Measurements from ENCODE around the gene TWSG1. TPM values are rescaled to one million over a fixed set of nuclear protein-coding genes. Genes with fewer than 3 reads are reported as not detected.

Gene TWSG1
- total RNA-seq, 1 donor from 2014 or later: 25.8 TPM

DNA sequence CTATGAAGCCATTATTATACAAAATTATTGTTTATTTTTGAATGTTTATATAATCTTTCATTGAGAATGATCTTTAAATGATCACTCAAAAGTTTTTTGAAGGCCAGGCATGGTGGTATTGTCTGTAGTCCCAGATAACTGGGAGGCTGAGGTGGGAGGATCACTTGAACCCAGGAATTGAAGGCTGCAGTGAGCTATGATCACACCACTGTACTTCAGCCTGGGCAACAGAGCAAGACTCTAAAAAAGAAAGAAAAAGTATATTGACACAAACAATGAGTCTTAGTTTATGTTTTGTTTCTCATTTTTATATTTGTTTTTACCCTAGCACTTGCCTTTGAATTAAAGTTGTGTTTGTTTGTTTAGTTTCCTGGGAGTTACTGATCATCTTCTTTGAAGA, 2.3 kb downstream of the TWSG1 start:
- no peak overlapping the region for H3K4me3 ChIP-seq (ENCODE audit: low read depth, low read length)
- H3K27me3 ChIP-seq (ENCODE audit: control insufficient read depth, insufficient read depth, low read length): no peaks in the 10 kb centered on the region
- FAIRE-seq (no peak), DNase-seq (ENCODE audit: low read depth) (no peak)
- peaks cover 3% of the 10 kb centered on the region for H3K36me3 ChIP-seq (ENCODE audit: control insufficient read depth, insufficient read depth, low read length)
- TF ChIP-seq CTCF (IDR thresholded peaks at IDR 0.05; ENCODE audit: insufficient read depth, low read length, severe bottlenecking): no peak

- FAIRE-seq (no peak), DNase-seq (ENCODE audit: low read depth) (peak; percentile 56)
- H3K4me3 ChIP-seq (ENCODE audit: low read depth, low read length): no peak overlapping the region
- no peaks in the 10 kb centered on the region for H3K27me3 ChIP-seq (ENCODE audit: control insufficient read depth, insufficient read depth, low read length)
- peaks cover 3% of the 10 kb centered on the region for H3K36me3 ChIP-seq (ENCODE audit: control insufficient read depth, insufficient read depth, low read length)
- no peak for TF ChIP-seq CTCF (IDR thresholded peaks at IDR 0.05; ENCODE audit: insufficient read depth, low read length, severe bottlenecking)
Measured at GRCh38 chr18:9337873-9338272, 3.3 kb downstream of the TWSG1 start.

DNA sequence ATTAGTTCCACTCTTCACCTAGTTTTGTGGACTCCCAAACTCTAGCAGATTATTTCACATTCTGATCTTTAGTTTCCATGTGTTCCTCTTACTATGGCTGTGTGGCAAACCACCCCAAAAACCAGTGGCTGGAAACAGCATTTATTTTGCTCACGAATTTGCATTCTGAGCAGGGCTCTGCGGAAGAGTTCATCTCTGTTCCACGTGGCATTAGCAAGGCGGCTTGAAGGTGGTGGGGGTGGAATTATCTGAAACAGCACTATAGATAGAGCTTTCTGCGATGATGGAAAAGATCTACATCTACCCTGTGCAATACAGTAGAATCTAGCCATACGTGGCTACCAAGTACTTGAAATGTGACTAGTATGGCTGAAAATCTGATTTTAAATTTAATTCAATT, 5.9 kb downstream of the TWSG1 start:
- TF ChIP-seq CTCF (IDR thresholded peaks at IDR 0.05; ENCODE audit: insufficient read depth, low read length, severe bottlenecking): no peak
- H3K4me3 ChIP-seq (ENCODE audit: low read depth, low read length): no peak overlapping the region
- no peaks in the 10 kb centered on the region for H3K27me3 ChIP-seq (ENCODE audit: control insufficient read depth, insufficient read depth, low read length)
- no peak for DNase-seq (ENCODE audit: low read depth)
- no peak for FAIRE-seq
- peaks cover 3% of the 10 kb centered on the region for H3K36me3 ChIP-seq (ENCODE audit: control insufficient read depth, insufficient read depth, low read length)

- DNase-seq (ENCODE audit: low read depth) (no peak), FAIRE-seq (no peak)
- TF ChIP-seq CTCF (IDR thresholded peaks at IDR 0.05; ENCODE audit: insufficient read depth, low read length, severe bottlenecking): no peak
- peaks cover 2% of the 10 kb centered on the region for H3K36me3 ChIP-seq (ENCODE audit: control insufficient read depth, insufficient read depth, low read length)
- no peak overlapping the region for H3K4me3 ChIP-seq (ENCODE audit: low read depth, low read length)
- H3K27me3 ChIP-seq (ENCODE audit: control insufficient read depth, insufficient read depth, low read length): no peaks in the 10 kb centered on the region
Measured at GRCh38 chr18:9343577-9343976, 9.0 kb downstream of the TWSG1 start.

DNA sequence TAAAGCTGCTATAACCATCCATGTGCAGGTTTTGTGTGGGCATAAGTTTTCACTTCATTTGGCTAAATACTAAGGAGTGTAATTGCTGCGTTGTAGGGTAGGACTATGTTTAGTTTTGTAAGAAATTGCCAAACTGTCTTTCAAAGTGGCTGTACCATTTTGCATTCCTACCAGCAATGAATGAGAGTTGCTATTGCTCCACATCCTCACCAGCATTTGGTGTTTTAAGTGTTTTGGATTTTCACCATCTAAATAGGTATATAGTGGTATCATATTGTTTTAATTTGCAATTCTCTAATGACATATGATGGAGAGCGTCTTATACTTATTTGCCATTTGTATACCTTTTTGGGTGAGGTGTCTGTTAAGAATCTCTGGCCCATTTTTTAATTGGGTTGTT, 12.2 kb downstream of the TWSG1 start:
- TF ChIP-seq CTCF (IDR thresholded peaks at IDR 0.05; ENCODE audit: insufficient read depth, low read length, severe bottlenecking): no peak
- no peaks in the 10 kb centered on the region for H3K27me3 ChIP-seq (ENCODE audit: control insufficient read depth, insufficient read depth, low read length)
- DNase-seq (ENCODE audit: low read depth) (no peak), FAIRE-seq (no peak)
- H3K4me3 ChIP-seq (ENCODE audit: low read depth, low read length): no peak overlapping the region
- H3K36me3 ChIP-seq (ENCODE audit: control insufficient read depth, insufficient read depth, low read length): no peaks in the 10 kb centered on the region

GRCh38 chr18:9348079-9348671, 13.6 kb downstream of the TWSG1 start:
- no peak for FAIRE-seq
- no peak overlapping the region for H3K4me3 ChIP-seq (ENCODE audit: low read depth, low read length)
- H3K27me3 ChIP-seq (ENCODE audit: control insufficient read depth, insufficient read depth, low read length): no peaks in the 10 kb centered on the region
- no peak for TF ChIP-seq CTCF (IDR thresholded peaks at IDR 0.05; ENCODE audit: insufficient read depth, low read length, severe bottlenecking)
- DNase-seq (ENCODE audit: low read depth): no peak
- H3K36me3 ChIP-seq (ENCODE audit: control insufficient read depth, insufficient read depth, low read length): no peaks in the 10 kb centered on the region
